ENCODE measurements around the gene NKAIN2.
"Not testable (repeated sequence)": the region's sequence is repeated elsewhere in the genome, so short reads cannot be mapped to it uniquely, and the experiment has no call there.

NKAIN2 gene

DNA sequence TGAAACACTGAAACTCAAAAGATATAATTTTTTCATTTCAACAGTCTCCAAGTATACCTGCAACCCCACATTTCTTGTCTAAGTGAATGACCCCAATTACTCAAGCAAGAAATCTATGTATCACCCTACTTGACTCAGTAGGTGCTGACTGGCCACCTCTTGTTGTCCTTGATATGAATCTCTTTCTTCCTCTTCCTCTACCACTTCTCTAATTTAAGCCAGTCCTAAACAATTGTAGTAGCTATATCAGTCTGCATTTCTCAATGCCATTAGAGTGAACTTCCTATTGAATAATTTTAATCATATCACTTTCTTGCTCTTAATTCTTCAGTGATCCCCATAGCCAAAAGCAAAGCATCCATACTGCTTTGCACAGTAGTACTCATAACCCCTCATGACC lies 93.2 kb downstream of the NKAIN2 start:
- DNase-seq = no peak

DNA sequence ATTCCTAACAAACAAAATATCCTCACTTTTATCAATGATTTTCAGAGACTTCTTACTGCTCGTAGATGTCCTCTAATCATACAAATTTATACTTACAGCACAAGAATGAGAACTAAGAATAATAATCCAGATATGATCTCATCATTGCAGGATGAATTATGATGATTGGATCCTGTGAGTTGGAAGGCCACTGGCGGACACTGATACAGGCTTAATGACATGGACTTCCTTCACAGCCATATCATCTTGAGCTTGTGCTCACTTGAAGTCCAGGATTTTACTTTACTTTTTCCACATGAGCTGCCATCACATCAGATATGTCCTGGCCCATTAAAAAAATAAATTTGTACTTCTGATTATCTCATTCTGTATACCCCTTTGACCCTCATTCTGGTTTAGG lies 94.3 kb downstream of the NKAIN2 start:
- DNase-seq = no peak

DNA sequence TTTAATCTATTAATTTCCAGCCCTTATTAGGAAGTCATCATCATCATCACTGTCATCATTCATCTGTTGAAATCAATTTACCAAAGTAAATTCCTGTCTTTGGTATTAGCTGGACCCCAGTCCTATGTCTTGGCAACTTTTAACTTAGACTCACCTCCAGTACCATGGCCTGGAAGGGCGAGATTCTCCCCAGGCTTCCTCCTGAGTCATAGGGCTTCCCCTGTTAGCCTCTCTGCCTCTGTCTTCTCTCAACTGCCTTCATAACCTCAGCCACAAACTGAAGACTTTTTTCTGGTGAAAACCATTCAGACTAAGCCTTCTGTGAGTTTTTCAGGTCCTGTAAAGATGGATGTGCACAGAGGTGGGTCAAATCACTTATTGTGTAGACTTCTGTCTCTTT lies 95.0 kb downstream of the NKAIN2 start:
- DNase-seq = no peak

DNA sequence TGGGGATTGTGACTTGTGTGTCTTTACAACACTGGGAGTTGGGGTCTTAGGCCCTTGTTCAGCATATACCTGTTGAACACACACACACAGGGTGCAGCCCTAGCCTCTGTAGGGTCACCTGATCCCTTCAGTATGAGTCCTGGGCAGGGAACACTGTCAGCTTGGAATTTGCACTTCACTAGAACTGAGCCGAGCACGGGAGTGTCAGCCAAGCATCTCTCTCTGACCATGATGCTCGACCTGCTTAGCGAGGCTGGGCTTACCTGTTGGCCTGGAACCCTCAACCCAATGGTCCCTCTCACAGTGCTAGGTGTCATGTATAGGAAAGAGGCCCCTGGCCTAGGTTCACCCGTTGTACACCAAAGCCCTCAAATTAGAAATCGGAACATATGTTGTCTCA lies 96.1 kb downstream of the NKAIN2 start:
- DNase-seq = no peak

DNA sequence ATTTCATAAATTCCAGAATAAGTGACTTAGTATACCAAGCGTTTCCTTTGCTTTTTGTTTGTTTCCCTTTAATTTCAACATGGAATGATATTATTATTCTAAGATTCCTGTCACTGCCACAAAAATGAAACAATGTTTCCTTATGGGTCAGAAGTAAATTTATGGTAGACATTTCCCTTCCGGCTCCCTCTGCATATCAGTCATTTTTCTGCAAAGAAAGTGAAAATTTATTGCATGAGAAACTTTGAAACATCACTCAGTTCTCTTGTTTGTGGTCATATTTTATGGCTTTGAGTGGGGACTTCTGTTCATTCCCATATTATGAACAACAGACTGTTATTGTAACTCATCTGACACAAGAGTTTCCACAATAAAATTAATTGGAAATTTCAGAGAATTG lies 97.8 kb downstream of the NKAIN2 start:
- DNase-seq = no peak

DNA sequence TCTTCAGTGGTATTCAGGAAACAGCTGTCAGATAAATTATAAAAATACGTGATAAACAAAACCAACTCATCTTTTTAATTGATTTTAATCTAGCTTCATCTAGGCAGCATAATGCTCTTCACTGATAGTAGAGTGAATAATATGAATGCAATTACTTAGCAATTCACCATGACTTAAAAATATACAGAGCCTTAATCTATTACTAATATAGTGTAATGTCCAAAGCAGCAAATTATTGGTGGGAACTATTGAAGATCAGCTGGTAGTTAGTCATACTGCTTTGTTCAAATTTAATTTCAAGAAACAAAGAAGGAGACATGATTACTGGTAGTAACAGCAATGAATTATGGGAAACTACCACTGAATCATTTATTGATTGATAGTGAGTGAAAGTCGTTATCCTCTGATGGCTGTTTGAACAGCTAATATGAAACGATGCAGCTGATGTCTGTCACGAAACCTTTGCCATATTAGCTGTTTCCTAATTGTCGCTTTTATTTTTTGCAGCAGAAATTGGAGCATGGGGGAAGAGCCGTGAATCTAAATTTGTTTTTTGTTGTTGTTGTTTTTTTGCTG lies 99.2 kb downstream of the NKAIN2 start:
- no peak for DNase-seq

DNA sequence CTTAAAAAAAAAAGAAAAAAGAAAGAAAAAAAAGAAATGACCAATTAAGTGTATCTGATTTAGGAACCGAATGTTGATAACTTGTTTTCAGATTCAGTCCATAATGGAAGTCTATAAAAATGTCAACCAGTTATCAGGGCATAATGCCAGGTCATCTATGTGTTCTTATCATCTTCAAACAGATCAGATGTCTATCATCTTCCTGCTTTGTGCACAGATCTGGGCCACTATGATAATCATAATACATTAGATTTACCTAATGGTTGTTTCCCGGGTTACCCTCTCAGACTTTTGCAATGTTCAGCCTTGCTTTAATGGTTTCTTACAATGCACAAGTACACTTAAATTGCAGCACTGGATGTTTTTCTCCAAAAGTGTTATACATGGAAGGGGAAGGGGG lies 100.6 kb downstream of the NKAIN2 start:
- DNase-seq = no peak

DNA sequence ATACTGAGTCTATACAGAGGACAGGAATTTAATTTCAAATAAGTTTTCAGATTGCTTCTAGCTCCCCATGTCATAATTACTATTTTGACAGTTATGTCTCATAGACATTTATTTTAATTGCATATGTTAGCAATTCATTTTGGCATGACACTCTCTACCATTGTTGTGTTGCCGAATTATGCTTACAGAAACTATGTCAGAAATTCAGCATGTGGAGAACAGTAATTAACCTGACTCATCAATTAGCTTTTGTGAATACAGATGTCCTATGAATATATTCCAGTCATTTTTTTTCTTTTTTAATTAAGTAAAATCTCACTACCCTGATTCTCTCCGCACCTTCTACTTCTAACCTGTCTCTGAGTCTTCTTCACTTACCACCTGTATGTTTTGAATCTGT lies 105.1 kb downstream of the NKAIN2 start:
- DNase-seq = no peak

DNA sequence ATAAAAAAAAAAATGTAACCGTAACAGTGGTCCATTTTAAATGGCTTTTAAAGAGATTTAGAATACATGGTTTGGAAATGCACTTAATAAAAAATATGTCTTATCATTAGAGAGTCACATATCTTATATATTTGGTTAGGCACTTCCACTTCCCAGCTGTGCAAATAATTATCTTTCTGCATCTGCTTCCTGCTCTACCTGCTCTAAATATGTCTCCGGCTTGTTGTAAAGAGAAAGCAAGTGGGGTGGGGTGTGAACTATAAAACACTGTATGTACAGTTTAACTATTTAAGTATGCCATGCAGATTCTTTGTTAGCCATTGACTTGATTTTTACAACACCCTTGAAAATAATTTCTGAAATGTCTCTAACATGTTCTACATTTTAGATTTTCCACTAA lies 106.3 kb downstream of the NKAIN2 start:
- no peak for DNase-seq

DNA sequence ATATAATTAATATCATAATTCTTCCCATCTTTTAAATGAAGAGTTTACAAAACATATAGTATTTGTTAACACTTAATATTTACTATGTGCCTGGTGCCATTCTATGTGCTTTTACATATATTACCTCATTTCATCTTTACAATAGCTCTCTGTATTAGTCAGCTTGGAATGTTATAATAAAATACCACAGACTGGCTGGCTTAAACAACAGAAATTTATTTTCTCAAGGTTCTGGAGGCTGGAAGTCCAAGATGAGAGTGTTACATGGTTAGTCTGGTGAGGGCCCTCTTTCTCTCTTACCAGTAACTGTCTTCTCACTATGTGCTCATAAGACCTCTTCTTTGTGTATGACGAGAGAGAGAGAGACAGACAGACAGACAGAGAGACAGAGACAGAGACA lies 110.2 kb downstream of the NKAIN2 start:
- DNase-seq = no peak

DNA sequence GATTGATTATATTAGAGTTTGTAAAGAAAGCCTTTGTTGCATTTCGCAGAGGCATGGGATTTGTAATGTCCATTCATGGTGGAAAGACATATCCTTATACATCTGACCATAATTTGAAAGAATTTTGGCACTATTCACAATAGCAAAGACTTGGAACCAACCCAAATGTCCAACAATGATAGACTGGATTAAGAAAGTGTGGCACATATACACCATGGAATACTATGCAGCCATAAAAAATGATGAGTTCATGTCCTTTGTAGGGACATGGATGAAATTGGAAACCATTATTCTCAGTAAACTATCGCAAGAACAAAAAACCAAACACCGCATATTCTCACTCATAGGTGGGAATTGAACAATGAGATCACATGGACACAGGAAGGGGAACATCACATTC lies 119.7 kb downstream of the NKAIN2 start:
- not testable (repeated sequence) for DNase-seq

DNA sequence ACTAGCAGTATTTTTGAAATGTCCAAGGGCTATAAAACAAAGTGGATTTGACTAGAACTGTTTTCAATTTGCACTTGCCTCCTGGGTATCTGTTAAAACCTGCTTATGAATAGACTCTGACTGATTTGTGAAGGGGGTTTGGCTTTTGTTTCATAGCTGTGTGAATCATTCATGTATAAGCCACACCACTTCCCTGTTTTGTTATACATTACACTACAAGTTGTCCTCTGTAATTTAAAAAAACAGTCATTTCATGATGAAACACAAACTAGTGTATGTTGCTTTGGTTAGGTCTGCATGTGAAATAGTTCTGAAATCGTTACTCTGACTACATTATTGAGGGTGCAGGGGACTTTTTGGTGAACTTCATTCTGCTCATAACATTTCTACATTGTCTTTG lies 121.7 kb downstream of the NKAIN2 start:
- no peak for DNase-seq

DNA sequence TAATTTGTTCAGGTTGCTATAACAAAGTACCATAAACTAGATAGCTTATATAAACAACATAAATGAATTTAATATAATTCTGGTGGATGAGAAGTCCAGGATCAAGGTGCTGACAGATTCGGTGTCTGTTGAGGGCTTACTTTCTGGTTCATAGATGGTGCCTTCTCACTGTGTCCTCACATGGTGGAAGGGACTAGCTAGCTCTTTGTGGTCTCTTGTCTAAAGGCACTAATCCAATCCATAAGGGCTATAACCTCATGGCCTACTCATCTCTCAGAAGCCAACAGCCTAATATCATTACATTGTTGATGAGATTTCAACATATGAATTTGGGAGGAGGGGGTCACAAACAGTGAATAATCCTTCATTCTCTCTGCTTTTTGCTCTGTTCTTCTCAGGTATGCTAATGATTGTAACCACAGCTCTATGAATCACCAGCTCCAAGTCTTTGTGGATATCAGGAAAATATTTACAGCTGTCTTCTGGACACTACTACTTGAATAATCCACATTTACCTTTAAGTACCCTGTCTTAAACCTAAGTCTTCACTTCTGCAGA lies 122.3 kb downstream of the NKAIN2 start:
- DNase-seq = no peak

DNA sequence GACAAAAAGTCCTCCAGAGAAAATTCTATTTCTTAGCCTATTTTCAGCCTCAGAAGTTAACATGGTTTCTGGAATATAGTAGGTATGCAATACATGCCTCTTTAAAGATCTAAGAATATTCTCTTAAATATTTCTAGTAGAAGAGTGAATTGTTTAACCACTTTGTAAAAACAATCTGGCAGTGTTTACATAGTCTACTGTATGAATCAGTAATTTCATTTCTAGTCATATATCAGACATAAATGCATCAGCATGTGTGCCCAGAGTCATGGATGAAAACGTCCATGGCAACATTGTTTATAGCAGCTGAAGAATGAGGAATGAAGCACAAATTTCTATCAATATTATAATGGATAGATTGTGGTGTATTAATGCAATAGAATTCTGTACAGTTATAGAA lies 124.9 kb downstream of the NKAIN2 start:
- no peak for DNase-seq

DNA sequence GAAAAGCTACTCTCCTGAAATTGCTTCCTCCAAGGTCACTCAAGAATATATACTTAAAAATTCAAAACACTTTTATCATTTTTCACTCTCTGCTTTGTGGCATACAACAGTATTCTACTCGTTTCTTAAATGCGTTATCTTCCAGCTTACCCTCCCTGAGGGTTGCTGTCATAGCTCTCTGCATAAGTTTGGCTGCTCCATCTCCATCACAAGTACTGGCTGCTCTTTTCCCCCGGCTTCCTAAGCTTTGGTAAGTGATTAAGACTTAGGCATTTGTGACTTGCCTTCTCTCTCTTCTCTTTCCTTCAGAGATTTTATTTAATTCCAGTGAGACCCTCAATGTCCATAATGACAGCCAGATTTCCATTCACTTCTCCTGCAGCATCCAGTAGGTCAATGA lies 128.3 kb downstream of the NKAIN2 start:
- no peak for DNase-seq

DNA sequence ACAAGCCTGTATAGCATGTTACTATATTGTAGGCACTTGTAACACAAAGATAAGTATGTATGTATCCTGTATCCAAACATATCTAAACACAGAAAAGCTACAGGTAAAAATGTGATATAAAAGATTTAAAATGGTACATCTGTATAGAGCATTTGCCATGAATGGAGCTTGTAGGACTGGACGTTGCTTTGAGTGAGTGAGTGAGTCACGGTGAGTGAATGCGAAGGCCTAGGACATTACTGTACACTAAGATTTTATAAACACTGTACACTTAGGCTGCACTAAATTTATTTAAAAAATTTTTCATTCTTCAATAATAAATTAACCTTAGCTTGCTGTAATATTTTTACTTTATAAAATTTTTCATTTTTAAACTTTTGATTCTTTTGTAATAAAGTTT lies 136.9 kb downstream of the NKAIN2 start:
- no peak for DNase-seq

DNA sequence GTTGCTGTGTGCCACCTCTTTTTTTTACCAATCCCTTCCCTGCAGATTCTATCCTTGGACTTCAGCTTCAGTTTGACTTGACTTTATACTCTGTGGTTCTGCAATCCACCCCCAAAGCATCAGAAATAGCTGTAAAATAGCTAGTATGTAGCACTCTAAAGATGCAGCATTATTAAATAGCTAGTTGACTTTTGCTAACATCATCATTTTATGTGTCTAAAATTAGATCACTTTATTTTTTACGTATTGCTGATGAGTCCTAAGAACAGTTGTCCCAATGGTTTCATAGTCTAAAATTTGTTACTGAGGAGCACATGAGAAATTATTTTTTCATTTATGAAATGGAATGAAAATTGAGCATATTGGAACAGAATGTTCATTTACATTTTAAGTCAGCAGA lies 138.2 kb downstream of the NKAIN2 start:
- DNase-seq = no peak

DNA sequence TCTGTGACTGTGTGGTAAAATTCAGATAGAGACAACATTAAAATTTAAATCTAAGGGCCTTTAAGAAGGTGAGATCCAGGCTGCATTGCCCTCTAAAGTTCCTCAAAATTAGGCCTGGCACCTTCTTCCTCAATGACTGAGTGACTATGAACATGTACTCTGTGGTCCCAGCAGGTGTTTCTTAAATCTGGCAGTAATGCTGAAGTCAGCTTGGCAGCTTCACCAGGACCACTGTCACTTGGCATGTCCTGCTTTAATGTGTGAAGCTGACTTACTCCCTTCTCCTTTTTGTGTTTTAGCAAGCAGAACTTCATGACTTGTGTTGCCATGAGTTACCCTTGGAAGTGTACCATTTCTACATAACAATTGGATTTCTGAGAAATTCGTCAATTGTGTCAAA lies 141.7 kb downstream of the NKAIN2 start:
- peak; percentile 59 for DNase-seq

DNA sequence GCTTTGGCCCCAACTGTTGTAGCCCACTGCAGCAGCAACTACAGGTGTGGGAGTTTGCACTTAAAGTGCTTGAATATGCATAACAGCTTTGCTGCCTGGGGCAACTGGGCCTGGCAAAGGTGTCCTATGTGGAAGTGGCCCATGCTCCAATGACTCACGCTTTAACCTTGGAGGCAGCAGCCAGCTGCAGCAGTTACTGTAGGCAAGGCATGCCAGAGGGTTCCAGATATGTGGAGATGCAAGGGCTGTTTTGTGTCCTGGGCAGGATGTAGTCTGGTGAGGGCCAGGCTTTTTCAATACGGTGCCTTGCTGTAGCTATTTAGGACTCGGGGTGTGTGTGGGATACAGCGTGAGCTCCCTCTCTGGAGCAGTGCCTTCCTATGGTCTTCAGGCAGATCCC lies 150.3 kb downstream of the NKAIN2 start:
- DNase-seq = no peak

DNA sequence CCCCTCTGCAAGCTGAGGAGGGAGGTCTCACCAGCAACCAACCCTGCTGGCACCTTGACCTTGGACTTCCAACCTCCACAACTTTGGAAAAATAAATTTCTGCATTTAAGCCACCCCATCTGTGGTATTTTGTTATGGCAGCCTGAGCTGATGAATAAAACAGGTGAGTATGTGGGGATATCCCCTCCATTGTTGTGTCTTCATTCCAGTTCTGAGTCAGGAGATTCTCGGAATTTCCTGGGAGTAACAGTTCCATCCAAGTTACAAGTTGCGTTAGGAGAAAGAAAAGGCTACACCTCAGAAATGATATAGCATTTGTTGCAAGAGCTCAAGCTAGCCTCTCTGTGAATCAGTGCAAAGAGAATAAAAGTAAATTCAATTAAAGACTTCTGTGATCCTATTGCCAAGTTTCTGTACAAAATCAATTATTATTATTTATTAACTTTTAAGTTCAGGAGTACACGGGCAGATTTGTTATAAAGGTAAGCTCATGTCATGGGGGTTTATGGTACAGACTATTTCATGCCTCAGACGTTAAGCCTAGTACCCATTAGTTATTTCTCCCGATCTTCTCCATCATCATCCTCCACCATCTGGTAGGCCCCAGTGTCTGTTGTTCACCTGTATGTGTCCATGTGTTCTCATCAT lies 153.0 kb downstream of the NKAIN2 start:
- no peak for DNase-seq

DNA sequence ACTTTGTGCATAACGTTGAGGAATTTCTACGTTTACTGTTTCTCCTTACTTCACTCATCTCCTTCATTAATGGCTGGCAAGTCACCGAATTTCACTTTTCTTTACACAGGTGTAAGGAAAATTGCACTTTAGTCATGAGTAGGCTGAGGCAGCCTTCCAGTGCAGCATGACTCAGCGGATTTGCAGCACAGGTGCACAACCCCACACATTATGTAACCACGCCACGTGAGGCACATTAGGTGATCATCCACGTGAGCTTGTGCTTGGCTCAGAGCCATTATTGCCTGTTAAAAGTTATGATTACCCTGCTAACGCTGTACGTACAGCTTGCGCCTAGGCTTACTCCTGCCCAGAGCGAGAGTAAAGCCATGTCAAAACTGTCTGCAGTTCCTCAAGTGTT lies 158.8 kb downstream of the NKAIN2 start:
- peak; percentile 81 for DNase-seq

DNA sequence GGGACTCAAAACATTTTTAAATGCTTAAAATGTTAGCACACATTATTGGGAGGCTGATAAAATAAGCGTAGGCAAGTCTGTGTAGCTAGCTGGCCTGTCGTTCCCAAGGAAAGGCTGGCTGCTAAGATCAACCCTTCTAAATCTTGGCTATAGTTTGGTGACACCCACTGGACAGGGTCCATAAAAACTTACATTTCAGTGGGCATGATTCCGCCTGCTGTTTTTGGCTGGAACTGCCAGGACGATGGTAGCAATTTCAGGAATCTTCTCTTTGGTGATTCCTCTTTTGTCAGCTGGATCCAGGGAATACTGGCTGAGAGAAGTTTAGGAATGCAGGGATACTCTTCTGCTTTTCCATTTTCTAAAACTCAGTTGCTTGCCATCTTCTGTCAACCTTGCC lies 162.2 kb downstream of the NKAIN2 start:
- no peak for DNase-seq

DNA sequence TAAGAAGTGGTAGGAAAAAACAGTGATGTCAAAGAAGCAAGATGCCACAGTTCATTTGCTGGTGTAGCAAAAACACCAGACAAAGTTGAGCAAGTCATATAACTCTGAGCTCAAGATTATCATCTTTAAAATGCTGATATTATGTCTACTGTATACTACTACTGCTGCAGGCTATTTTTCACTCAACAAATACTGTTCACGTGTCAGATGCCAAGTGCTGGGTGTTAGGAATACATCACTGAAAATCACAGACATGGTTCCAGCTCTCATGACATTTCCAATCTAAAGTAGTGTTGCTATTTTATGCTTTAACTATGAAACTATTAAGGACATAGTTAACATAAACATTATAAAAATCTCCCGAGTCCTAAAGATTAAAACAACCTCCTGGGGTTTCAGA lies 163.0 kb downstream of the NKAIN2 start:
- DNase-seq = no peak

DNA sequence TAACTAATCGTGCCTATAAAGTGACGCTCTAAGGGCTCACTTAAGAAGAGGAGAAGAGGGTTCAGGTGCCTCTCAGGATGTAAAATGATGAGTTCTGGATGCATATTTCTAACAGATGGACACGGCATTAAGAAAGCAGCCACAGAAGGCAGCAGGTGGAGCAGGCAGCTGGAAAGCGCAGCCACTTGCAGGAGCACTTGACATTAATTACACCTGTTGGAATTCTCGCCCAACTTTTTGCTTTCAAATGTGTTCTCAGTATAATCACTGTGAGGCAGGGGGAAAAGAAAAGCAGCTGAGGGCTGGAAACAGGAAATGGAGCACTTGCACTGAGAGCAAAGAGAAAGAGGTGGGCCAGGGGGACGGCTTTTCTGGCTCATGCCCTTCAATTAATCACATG lies 164.2 kb downstream of the NKAIN2 start:
- no peak for DNase-seq

Data from RPMI8226 (cell line).